HCT116 (cell line): ENCODE data around the gene KCNMB4.

Experiments
- EGR1 ChIP-seq: IDR thresholded peaks from 2 replicates; pipeline ENCODE4 v1.6.1; 2012; ENCODE audit warnings: low read depth
- POLR2A ChIP-seq: IDR thresholded peaks from 2 replicates; pipeline ENCODE4 v1.7.0; 2011; ENCODE audit warnings: borderline replicate concordance; ENCODE audit not compliant: insufficient read depth, insufficient read length; ENCODE audit errors: extremely low read depth
- SIN3A ChIP-seq: IDR thresholded peaks from 2 replicates; pipeline ENCODE4 v1.6.1; 2012; ENCODE audit warnings: low read depth
- TCF7L2 ChIP-seq: IDR thresholded peaks from 2 replicates; pipeline ENCODE4 v1.7.0; 2011; ENCODE audit warnings: borderline replicate concordance, inconsistent platforms; ENCODE audit not compliant: insufficient read depth, insufficient read length; ENCODE audit errors: extremely low read depth
- ZNF274 ChIP-seq: fragments of 200-500 bp; sonication (Bioruptor generic); IDR thresholded peaks from 2 replicates; pipeline ENCODE4 v1.6.1; 2014; ENCODE audit warnings: mild to moderate bottlenecking, low read depth, low read length, inconsistent platforms
- TF ChIP-seq, protein P1 (sequence below), 3 experiments: fragments of 200-600 bp in 1 of 3; sonication (generic) in 1 of 3; IDR thresholded peaks in 2 of 3; conservative IDR thresholded peaks in 1 of 3; 2 replicates each; pipeline ENCODE4 v1.5.1; 2012 to 2017; ENCODE audit warnings: low read depth in 2 of 3, low read length in 2 of 3, antibody characterized with exemption in 1 of 3, borderline replicate concordance in 1 of 3, control low read depth in 1 of 3, mild to moderate bottlenecking in 1 of 3, mixed read lengths in 1 of 3, mixed run types in 1 of 3, moderate library complexity in 1 of 3; ENCODE audit not compliant: insufficient read depth in 1 of 3
- TF ChIP-seq, protein P2 (sequence below): IDR thresholded peaks from 2 replicates; pipeline ENCODE4 v1.6.1; 2011; ENCODE audit warnings: mild to moderate bottlenecking, low read length, moderate library complexity; ENCODE audit not compliant: insufficient replicate concordance; ENCODE audit errors: extremely low read depth

DNA sequence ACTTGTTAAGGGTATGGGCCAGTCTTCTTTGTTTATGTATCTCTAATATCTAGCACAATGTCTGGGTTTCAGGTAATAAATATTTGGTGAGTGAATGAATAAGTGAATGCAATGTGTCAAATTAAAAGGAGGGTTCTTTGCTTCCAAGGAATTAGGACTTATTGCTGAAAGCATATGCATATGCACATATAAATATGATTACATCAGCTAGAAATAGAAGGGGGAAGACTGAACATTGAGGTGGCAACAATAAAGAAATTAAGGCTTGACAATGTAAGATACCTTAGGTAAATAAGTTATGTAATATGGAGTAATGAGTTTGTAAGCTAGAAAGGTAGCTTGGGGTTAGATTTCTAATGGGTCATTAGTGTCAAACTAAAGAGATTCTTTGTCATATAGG is 37.7 kb downstream of the KCNMB4 start:
- no peak for TF ChIP-seq EGR1
- TF ChIP-seq, protein P1, sequence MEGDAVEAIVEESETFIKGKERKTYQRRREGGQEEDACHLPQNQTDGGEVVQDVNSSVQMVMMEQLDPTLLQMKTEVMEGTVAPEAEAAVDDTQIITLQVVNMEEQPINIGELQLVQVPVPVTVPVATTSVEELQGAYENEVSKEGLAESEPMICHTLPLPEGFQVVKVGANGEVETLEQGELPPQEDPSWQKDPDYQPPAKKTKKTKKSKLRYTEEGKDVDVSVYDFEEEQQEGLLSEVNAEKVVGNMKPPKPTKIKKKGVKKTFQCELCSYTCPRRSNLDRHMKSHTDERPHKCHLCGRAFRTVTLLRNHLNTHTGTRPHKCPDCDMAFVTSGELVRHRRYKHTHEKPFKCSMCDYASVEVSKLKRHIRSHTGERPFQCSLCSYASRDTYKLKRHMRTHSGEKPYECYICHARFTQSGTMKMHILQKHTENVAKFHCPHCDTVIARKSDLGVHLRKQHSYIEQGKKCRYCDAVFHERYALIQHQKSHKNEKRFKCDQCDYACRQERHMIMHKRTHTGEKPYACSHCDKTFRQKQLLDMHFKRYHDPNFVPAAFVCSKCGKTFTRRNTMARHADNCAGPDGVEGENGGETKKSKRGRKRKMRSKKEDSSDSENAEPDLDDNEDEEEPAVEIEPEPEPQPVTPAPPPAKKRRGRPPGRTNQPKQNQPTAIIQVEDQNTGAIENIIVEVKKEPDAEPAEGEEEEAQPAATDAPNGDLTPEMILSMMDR (IDR thresholded peaks at IDR 0.05 in 2 of 3, conservative IDR thresholded peaks at IDR 0.05 in 1 of 3; ENCODE audit: borderline replicate concordance in 1 of 3, insufficient read depth in 1 of 3, low read depth in 2 of 3, low read length in 2 of 3), result no peak
- TF ChIP-seq TCF7L2, result no peak
- no peak for TF ChIP-seq POLR2A
- TF ChIP-seq, protein P2, sequence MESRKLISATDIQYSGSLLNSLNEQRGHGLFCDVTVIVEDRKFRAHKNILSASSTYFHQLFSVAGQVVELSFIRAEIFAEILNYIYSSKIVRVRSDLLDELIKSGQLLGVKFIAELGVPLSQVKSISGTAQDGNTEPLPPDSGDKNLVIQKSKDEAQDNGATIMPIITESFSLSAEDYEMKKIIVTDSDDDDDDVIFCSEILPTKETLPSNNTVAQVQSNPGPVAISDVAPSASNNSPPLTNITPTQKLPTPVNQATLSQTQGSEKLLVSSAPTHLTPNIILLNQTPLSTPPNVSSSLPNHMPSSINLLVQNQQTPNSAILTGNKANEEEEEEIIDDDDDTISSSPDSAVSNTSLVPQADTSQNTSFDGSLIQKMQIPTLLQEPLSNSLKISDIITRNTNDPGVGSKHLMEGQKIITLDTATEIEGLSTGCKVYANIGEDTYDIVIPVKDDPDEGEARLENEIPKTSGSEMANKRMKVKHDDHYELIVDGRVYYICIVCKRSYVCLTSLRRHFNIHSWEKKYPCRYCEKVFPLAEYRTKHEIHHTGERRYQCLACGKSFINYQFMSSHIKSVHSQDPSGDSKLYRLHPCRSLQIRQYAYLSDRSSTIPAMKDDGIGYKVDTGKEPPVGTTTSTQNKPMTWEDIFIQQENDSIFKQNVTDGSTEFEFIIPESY, result no peak
- no peak for TF ChIP-seq SIN3A
- no peak for TF ChIP-seq ZNF274
